ENCODE results near the gene HOOK1.
"Not testable (repeated sequence)": the region's sequence is repeated elsewhere in the genome, so short reads cannot be mapped to it uniquely, and the experiment has no call there.

The HOOK1 gene

DNA sequence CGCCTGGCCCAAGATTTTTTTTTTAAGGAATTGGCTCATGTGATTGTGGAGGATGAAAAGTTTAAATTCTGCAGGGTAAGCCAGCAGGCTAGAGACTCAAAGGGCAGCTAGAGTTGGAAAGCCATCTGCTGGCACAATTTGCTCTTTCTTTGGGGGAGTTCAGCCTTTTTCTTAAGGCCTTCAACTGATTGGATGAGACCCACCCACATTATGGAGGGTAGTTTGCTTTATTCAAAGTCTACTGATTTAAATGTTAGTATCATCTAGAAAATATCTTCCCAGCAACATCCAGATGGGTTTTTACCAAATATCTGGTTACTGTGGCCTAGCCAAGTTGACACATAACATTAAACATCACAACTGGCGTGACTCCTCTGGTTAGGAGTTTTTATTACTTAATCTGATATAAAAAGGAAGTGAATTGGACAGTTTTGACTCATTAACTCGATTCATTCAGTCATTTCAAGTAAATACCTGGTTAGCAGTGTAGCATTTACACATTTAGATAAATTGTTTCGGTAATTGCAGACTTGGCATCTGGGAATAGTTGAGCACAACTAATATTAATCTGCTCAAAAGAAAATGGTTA lies 12.4 kb downstream of the HOOK1 start:
- peak in 1 of 5 donors; percentile 4 for DNase-seq

DNA sequence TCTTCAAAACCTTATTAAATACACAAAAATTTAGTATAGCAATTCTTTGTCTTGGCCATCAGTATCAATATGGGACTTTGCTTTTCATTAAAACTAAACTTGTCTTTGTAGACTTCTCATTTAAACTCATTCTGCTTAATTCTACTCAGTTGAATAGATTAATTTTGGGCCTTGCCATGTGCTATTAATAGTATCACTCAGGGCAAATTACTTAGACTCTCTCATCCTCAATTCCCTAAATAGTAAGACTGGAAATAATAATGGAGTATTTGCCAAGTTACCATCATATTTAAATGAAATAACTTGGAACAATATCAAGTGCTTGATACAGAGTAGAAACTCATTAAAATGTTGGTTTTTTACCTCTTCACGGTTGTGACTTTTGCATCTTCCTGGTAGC lies 13.4 kb downstream of the HOOK1 start:
- DNase-seq, result no peak

DNA sequence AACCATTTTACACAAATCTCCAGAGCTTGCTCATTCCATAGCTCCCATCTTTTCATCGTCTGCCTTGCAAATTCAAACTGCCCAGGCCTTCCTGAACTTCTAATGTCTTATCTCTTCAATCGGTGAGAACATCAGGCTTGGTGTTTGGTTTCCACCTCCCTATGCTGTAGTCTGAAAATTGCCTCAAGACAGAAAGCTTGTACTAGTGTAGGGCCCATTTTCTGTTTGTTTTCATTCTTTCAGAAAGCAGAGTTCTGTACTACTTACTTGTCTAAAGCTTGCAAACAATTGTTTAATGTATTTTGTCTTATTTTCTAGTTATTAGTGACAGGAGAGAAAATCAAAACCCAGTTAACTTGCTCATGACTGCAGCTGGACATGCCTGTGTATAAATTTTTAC lies 16.8 kb downstream of the HOOK1 start:
- no peak for DNase-seq

- DNase-seq, result no peak
Measured at GRCh38 chr1:59833022-59833421, 18.3 kb downstream of the HOOK1 start.

DNA sequence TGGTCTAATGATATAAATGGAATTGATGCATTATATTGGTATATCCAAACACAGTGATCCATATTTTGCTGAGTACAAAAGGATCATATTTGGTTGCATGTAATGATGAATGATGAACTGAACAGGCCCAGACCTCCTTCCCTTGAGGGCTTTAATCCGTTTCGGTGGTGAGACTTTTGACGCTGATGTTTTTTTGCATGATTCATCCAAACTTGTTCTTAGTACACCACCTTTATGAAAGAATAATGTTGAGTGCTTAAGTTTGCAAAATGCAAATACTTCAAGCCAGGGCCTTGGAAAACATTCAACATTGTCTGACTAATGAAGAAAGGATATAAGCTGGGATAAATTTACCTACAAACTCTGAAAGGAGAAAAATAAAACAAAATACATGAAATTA lies 19.2 kb downstream of the HOOK1 start:
- DNase-seq, result no peak

- DNase-seq, result not testable (repeated sequence)
Measured at GRCh38 chr1:59837857-59838256, 23.1 kb downstream of the HOOK1 start.

GRCh38 chr1:59845091-59845490 lies 30.3 kb downstream of the HOOK1 start:
- DNase-seq, result no peak

DNA sequence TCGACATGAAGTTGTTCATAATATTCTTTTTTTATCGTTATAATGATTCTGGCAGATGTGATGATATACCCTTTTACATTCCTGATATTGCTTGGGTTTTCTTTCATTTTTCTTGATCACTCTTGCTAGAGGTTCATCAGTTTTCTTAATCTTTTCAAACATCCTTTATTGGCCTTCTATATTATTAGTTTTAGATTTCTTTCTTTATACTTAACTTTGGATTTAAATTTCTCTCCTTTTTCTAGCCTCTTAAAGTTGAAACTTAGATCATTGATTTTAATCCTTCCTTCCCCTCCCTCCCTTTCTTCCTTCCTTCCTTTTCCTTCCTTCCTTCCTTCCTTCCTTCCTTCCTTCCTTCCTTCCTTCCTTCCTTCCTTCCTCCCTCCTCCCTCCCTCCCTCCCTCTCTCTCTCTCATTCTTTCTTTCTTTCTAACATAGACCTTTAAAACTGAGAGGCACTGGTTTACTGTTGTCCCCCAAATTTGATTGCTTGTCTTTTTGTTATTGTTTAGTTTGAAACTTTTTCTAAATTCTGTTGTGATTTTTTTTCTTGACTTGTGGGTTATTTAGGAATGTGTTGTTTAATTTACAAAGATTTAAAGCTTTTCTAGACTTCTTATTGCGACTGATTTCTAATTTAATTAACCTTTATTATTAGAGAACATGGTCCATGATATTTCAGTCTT lies 31.6 kb downstream of the HOOK1 start:
- DNase-seq, result no peak

- DNase-seq, result no peak
Measured at GRCh38 chr1:59846895-59847282, 32.1 kb downstream of the HOOK1 start.

GRCh38 chr1:59852117-59852516 lies 37.4 kb downstream of the HOOK1 start:
- no peak for DNase-seq

GRCh38 chr1:59855297-59855696 lies 40.5 kb downstream of the HOOK1 start:
- DNase-seq, result not testable (repeated sequence)

GRCh38 chr1:59856725-59857338 lies 42.1 kb downstream of the HOOK1 start:
- DNase-seq, result no peak

GRCh38 chr1:59857679-59858354 lies 43.1 kb downstream of the HOOK1 start:
- no peak for DNase-seq

- no peak for DNase-seq
Measured at GRCh38 chr1:59866462-59866861, 51.7 kb downstream of the HOOK1 start.

- DNase-seq, result no peak
Measured at GRCh38 chr1:59871746-59872145, 57.0 kb downstream of the HOOK1 start.

GRCh38 chr1:59877108-59877682 lies 62.4 kb downstream of the HOOK1 start:
- DNase-seq, result no peak

DNA sequence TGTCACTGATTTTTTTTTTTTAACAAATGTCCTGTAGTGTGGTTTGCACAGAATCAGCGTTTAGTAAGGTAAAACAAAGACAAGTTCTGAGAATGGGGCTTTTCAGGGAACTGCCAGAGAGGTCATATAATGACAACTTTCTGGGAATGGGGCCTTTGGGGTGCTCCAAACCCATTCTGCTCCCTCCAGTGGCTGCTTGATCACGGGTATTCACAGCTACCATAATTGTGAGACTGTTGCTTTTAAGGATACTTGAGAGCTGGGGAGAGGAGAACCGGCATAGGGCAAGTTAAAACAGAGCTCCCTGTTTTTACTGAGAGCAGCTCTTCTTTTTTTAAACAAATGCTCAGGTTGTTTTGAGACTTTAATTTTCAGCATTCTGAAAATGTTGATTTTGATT lies 63.6 kb downstream of the HOOK1 start:
- DNase-seq, result no peak

GRCh38 chr1:59879574-59879973 lies 64.8 kb downstream of the HOOK1 start:
- DNase-seq, result peak in 2 of 5 donors; percentile 19 to 24

DNA sequence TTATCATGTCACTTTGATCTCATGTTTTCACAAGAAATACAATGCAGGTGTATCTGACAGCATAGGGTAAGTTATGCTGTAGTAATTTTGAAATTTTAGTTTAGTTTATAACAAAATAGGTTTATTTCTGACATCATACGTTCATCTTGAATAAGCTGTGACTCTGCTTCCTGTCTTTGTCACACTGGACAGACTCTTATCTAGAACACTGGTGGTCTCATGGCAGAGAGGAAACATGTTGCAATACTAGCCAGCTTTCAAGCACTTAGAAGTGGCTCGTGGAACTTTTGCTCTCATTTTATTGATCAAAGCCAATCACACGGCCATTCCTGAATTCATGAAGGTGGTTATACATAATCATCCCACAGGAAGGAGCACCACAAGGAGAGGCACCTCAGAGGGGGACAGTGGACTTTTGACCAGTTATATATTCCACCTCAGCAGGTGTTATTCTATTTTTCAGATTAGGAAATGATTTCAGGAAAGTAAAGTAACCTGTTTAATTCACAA lies 65.3 kb downstream of the HOOK1 start:
- DNase-seq, result no peak

GRCh38 chr1:59880735-59881134 lies 66.0 kb downstream of the HOOK1 start:
- DNase-seq, result no peak

DNA sequence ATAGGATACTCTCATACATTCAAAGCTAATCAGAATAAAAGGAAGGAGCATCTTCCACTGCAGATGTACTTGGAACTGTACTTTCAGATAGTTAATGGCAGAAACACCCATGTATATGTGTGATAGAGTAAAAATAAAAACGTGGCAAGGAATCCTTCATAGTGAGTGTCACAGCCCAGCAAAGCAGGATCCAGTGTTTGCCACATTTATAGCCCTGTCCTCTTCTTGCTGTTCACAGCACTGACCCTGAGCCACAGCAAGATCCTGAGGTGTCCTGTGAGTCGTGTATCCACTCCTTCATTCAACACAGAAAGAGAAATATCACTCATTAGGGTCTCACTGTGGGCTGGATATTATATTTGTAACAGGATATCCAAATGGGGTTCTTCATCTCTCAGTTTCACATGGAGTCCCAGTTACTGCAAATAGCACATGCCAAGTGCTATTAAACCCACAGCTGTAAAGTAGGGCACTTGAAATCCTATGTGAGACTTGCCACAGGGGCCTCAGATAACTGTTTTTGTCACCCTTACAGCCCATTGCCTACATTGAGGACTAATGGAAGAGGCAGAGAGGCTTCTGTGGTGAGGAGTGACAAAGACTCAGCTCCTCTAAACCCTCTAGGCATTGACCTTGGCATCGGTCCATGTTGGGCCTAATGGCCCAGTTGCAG lies 70.5 kb downstream of the HOOK1 start:
- no peak for DNase-seq

Data from T-helper 1 cell (primary cell).